Measurements from ENCODE around the gene TEF. TPM values are rescaled to one million over a fixed set of nuclear protein-coding genes. Genes with fewer than 3 reads are reported as not detected.

The TEF gene
- total RNA-seq, 2 donors from 2014 or later: 12.7 to 28.9 TPM

DNA sequence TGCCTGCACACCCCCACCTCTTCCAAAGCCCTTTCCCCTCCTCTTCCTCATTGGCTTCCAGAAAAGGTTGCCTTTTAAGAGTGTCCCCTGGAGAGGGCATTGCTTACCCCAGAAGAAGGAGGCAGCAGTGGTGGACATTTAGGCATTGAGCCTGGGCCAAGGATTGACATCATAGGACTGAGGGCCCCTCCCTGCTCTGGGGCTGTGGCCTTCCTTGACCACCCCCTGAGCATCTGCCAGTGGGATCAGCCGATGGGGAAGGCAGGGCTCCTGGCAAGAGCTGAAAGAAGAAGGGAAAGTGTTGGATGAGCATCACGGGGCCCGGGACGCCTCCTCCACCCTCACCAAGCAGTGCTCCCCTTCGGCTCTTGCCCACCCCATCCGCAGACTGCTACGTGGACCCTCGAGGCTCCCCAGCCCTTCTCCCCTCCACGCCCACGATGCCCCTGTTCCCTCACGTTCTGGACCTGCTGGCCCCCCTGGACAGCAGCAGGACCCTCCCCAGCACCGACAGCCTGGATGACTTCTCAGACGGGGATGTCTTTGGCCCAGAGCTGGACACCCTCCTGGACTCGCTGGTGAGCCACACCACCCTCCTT, 43.0 kb upstream of the TEF start:
- intact Hi-C loops (cut with DNase I): no loop called here
- no peak overlapping the region for H3K27ac ChIP-seq
- no peak overlapping the region for H3K9ac ChIP-seq (ENCODE audit: low read depth in 2 of 2, low read length in 2 of 2)
- H3K4me1 ChIP-seq: no peaks in the 10 kb centered on the region
- no peaks in the 10 kb centered on the region for H3K36me3 ChIP-seq
- no peak for DNase-seq
- TF ChIP-seq, protein P1, sequence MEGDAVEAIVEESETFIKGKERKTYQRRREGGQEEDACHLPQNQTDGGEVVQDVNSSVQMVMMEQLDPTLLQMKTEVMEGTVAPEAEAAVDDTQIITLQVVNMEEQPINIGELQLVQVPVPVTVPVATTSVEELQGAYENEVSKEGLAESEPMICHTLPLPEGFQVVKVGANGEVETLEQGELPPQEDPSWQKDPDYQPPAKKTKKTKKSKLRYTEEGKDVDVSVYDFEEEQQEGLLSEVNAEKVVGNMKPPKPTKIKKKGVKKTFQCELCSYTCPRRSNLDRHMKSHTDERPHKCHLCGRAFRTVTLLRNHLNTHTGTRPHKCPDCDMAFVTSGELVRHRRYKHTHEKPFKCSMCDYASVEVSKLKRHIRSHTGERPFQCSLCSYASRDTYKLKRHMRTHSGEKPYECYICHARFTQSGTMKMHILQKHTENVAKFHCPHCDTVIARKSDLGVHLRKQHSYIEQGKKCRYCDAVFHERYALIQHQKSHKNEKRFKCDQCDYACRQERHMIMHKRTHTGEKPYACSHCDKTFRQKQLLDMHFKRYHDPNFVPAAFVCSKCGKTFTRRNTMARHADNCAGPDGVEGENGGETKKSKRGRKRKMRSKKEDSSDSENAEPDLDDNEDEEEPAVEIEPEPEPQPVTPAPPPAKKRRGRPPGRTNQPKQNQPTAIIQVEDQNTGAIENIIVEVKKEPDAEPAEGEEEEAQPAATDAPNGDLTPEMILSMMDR (IDR thresholded peaks at IDR 0.05): no peak
- no peak overlapping the region for H3K4me3 ChIP-seq
- H3K9me3 ChIP-seq: no peaks in the 10 kb centered on the region
- no peaks in the 10 kb centered on the region for H3K27me3 ChIP-seq

DNA sequence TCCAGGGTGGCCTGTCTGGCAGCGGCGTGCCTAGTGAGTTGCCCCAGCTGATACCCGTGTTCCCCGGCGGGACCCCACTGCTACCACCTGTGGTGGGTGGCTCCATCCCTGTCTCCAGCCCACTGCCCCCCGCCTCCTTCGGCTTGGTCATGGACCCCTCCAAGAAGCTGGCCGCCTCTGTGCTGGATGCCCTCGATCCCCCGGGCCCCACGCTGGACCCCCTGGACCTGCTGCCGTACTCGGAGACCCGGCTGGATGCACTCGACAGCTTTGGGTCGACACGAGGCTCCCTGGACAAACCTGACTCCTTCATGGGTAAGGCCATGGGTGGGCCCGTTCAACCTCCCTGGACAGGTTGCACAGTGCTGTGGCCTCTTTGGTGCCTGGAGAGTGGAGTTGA, 41.9 kb upstream of the TEF start:
- intact Hi-C loops (cut with DNase I): no loop called here
- Histone ChIP-seq H3K36me3 (no peaks in the 10 kb centered on the region), H3K4me3 (no peak overlapping the region), H3K9ac (ENCODE audit: low read depth in 2 of 2, low read length in 2 of 2) (no peak overlapping the region), H3K27ac (no peak overlapping the region), H3K27me3 (no peaks in the 10 kb centered on the region), H3K9me3 (no peaks in the 10 kb centered on the region), H3K4me1 (no peaks in the 10 kb centered on the region)
- DNase-seq: no peak
- TF ChIP-seq, protein P1 (IDR thresholded peaks at IDR 0.05): no peak

DNA sequence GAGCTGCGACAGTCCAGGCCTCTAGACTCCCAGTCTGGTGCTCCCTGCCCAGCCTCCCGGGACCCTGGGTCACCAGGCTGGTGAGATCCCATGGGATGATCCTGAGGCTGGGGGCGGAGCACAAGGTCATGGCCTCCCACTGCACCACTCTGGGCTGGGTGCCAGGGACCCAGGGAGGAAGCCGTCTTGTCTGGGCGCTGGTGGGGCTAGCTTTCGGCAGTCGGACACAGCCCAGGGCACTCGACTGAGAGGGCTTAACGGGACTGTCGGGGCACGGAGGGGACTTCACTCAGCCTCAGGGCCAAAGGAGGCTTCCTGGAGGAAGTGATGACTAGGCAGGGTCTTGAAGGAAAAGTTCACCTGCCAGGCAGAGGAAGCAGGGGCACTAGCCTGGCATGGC, 41.4 kb upstream of the TEF start:
- DNase-seq: no peak
- no peaks in the 10 kb centered on the region for H3K27me3 ChIP-seq
- intact Hi-C loops (cut with DNase I): no loop called here
- no peaks in the 10 kb centered on the region for H3K9me3 ChIP-seq
- H3K27ac ChIP-seq: no peak overlapping the region
- no peak overlapping the region for H3K4me3 ChIP-seq
- no peak overlapping the region for H3K9ac ChIP-seq (ENCODE audit: low read depth in 2 of 2, low read length in 2 of 2)
- H3K4me1 ChIP-seq: no peaks in the 10 kb centered on the region
- TF ChIP-seq, protein P1 (IDR thresholded peaks at IDR 0.05): no peak
- H3K36me3 ChIP-seq: no peaks in the 10 kb centered on the region

DNA sequence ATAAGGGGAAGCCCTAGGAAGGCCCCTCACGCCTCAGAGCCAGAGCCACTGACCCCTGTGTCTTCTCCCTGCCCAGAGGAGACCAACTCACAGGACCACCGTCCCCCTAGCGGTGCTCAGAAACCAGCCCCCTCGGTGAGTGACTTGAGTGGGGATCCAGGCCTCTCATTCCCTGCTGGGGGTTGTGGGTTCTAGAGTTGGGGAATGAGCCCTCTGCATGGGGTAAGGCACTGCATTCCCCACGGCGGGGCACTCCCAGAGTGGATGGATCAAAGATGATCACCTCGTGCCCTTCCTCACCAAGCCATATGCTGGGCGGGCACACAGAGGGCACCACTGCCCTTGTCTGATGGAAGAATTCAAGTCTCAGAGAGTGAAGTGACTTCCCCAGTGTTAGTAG, 40.7 kb upstream of the TEF start:
- Histone ChIP-seq H3K9me3 (no peaks in the 10 kb centered on the region), H3K9ac (ENCODE audit: low read depth in 2 of 2, low read length in 2 of 2) (no peak overlapping the region), H3K4me3 (no peak overlapping the region), H3K27me3 (no peaks in the 10 kb centered on the region), H3K4me1 (no peaks in the 10 kb centered on the region), H3K36me3 (no peaks in the 10 kb centered on the region), H3K27ac (no peak overlapping the region)
- intact Hi-C loops (cut with DNase I): no loop called here
- TF ChIP-seq, protein P1 (IDR thresholded peaks at IDR 0.05): no peak
- no peak for DNase-seq

DNA sequence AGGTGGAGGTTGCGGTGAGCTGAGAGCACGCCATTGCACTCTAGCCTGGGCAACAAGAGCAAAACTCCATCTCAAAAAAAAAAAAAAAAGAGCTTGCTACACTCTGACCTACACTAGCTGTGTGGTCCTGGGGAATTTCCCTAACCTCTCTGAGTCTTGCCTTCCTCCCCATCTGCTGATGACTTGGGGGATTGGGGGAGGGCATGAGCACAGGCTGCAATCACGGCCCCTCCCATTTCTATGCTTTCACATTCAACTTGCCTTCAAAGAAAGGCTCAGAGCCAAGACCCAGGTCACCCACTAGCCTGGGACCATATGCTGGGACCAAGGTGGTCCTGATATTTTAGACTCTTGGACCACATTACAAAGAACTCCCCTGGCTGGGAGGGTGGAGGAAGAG, 39.8 kb upstream of the TEF start:
- no peak overlapping the region for H3K27ac ChIP-seq
- no peak for DNase-seq
- no peaks in the 10 kb centered on the region for H3K9me3 ChIP-seq
- H3K36me3 ChIP-seq: peaks cover under 1% of the 10 kb centered on the region
- intact Hi-C loops (cut with DNase I): no loop called here
- H3K9ac ChIP-seq (ENCODE audit: low read depth in 2 of 2, low read length in 2 of 2): no peak overlapping the region
- TF ChIP-seq, protein P1 (IDR thresholded peaks at IDR 0.05): no peak
- H3K4me1 ChIP-seq: no peaks in the 10 kb centered on the region
- H3K4me3 ChIP-seq: no peak overlapping the region
- H3K27me3 ChIP-seq: no peaks in the 10 kb centered on the region
